Endothelial cell of umbilical vein (primary cell): Measurements from ENCODE around the gene CTNNA2. TPM values are rescaled to one million over a fixed set of nuclear protein-coding genes. Genes with fewer than 3 reads are reported as not detected.

Source experiments
- BruUV-seq: library from RNA; stranded (reverse); fragments of 400-500 nt; replicated peaks from 2 replicates; lab custom pipeline; 2021; lab: Mats Ljungman, UMichigan
- CTCF ChIA-PET: fragments of 300-600, 350-600 bp; sonication (Branson Sonifier 250); formaldehyde crosslinking; loops from one replicate; lab custom pipeline; 2021; ENCODE audit warnings: antibody characterized with exemption, inconsistent platforms; lab: Charles Lee
- POLR2A ChIA-PET: fragments of 300-600, 350-600 bp; sonication (Branson Sonifier 250); formaldehyde crosslinking; loops from one replicate; lab custom pipeline; 2021; ENCODE audit warnings: antibody characterized with exemption, inconsistent platforms; lab: Charles Lee
- DNase-seq: peaks from one replicate; pipeline ENCODE4 v3.0.0-alpha.2; 2011; ENCODE audit warnings: low read depth, low spot score
- FAIRE-seq: peaks from 2 replicates; lab custom pipeline; 2011; peaks lifted over from hg19 to GRCh38; lab: Jason Lieb, UNC
- H2AFZ ChIP-seq: 2 replicates; pipeline ENCODE4 v1.6.0; 2012; ENCODE audit warnings: low read depth, low read length, control low read depth, inconsistent platforms
- H3K27ac ChIP-seq: 2 replicates; pipeline ENCODE4 v1.5.1; 2011; ENCODE audit warnings: low read depth, mild to moderate bottlenecking, control low read depth, low read length, moderate library complexity; ENCODE audit not compliant: insufficient read depth
- H3K27me3 ChIP-seq, 2 experiments: 2 replicates each; pipeline versions ENCODE4 v1.6.0 to v1.6.1; 2011; ENCODE audit warnings: low read length in 2 of 2, mixed read lengths in 1 of 2; ENCODE audit not compliant: control insufficient read depth in 2 of 2, insufficient read depth in 2 of 2
- H3K36me3 ChIP-seq, 2 experiments: 2 replicates in 1 of 2; 3 replicates in 1 of 2; pipeline ENCODE4 v1.5.1; 2011; ENCODE audit warnings: low read length in 2 of 2, mild to moderate bottlenecking in 1 of 2, moderate library complexity in 1 of 2; ENCODE audit not compliant: control insufficient read depth in 2 of 2, insufficient read depth in 2 of 2; ENCODE audit errors: extremely low read depth in 1 of 2
- H3K4me1 ChIP-seq: 3 replicates; pipeline ENCODE4 v1.5.1; 2011; ENCODE audit warnings: mild to moderate bottlenecking, low read length; ENCODE audit not compliant: control insufficient read depth, insufficient read depth; ENCODE audit errors: extremely low read depth
- H3K4me2 ChIP-seq: 2 replicates; pipeline ENCODE4 v1.6.1; 2011; ENCODE audit warnings: low read length, control low read depth, mixed read lengths; ENCODE audit not compliant: insufficient read depth
- H3K4me3 ChIP-seq, 3 experiments: fragments of 200-600 bp in 1 of 3; sonication (generic), shearing (Covaris generic) in 1 of 3; replicated peaks in 1 of 3; 2 replicates each; pipeline ENCODE4 v1.5.1; 2011 to 2016; ENCODE audit warnings: control low read depth in 3 of 3, low read length in 3 of 3, mild to moderate bottlenecking in 2 of 3, inconsistent platforms in 1 of 3, low read depth in 1 of 3, moderate library complexity in 1 of 3; ENCODE audit not compliant: insufficient read depth in 1 of 3
- H3K79me2 ChIP-seq: 2 replicates; pipeline ENCODE4 v1.6.0; 2012; ENCODE audit warnings: low read length, inconsistent platforms; ENCODE audit not compliant: control insufficient read depth, insufficient read depth
- H3K9ac ChIP-seq: replicated peaks from 2 replicates; pipeline ENCODE3; 2011; ENCODE audit warnings: low read length, control low read depth; ENCODE audit not compliant: insufficient read depth; ENCODE audit errors: extremely low read depth
- H3K9me1 ChIP-seq: replicated peaks from 3 replicates; pipeline ENCODE4 v1.6.0; 2011; ENCODE audit warnings: mild to moderate bottlenecking, low read length; ENCODE audit not compliant: control insufficient read depth, insufficient read depth; ENCODE audit errors: extremely low read depth
- H3K9me3 ChIP-seq: replicated peaks from 2 replicates; pipeline ENCODE4 v1.5.1; 2012; ENCODE audit warnings: low read length, inconsistent platforms; ENCODE audit not compliant: control insufficient read depth, insufficient read depth
- H4K20me1 ChIP-seq: replicated peaks from 2 replicates; pipeline ENCODE3; 2011; ENCODE audit warnings: mild to moderate bottlenecking, low read length; ENCODE audit not compliant: control insufficient read depth, insufficient read depth; ENCODE audit errors: extremely low read depth
- EZH2 ChIP-seq: IDR thresholded peaks from 2 replicates; pipeline ENCODE4 v1.6.1; 2012; ENCODE audit warnings: borderline replicate concordance, low read depth, mild to moderate bottlenecking, moderate library complexity, low read length, inconsistent platforms; ENCODE audit not compliant: severe bottlenecking
- FOS ChIP-seq: IDR thresholded peaks from 2 replicates; pipeline ENCODE4 v1.6.1; 2011; ENCODE audit warnings: mild to moderate bottlenecking, low read length, moderate library complexity, borderline replicate concordance; ENCODE audit not compliant: insufficient read depth
- GATA2 ChIP-seq: IDR thresholded peaks from 2 replicates; pipeline ENCODE4 v1.7.0; 2011; ENCODE audit warnings: low read depth, mild to moderate bottlenecking, moderate library complexity, mixed read lengths, low read length; ENCODE audit not compliant: insufficient read length, insufficient read depth
- JUN ChIP-seq: IDR thresholded peaks from 2 replicates; pipeline ENCODE4 v1.6.1; 2011; ENCODE audit warnings: borderline replicate concordance, low read depth; ENCODE audit not compliant: insufficient read length, insufficient read depth
- MAX ChIP-seq: IDR thresholded peaks from 2 replicates; pipeline ENCODE4 v1.6.1; 2011; ENCODE audit not compliant: insufficient read depth, insufficient read length
- MYC ChIP-seq: IDR thresholded peaks from one replicate; pipeline ENCODE4 v1.6.1; 2011; ENCODE audit warnings: mild to moderate bottlenecking, low read depth, low read length
- POLR2A ChIP-seq: IDR thresholded peaks from 2 replicates; pipeline ENCODE4 v1.6.1; 2012; ENCODE audit warnings: low read depth, mild to moderate bottlenecking, control low read depth, low read length
- POLR2AphosphoS5 ChIP-seq: IDR thresholded peaks from 2 replicates; pipeline ENCODE4 v1.6.1; 2012; ENCODE audit warnings: low read depth, mild to moderate bottlenecking, control low read depth, low read length, moderate library complexity; ENCODE audit not compliant: insufficient read depth
- dilution Hi-C: fragments of 300-500 bp; cut with MboI; formaldehyde crosslinking; loops from one replicate; pipeline ENCODE4 v1.15.0; 2019; ENCODE audit warnings: low sequenced_read_pairs; ENCODE audit not compliant: extremely low pct_ligation_motif_present
- intact Hi-C: fragments of 100-400 bp; cut with micrococcal nuclease; formaldehyde crosslinking; loops from one replicate; pipeline ENCODE4 v1.10.0; 2022
- polyA plus RNA-seq, 4 experiments: library from polyadenylated mRNA; depleted of rRNA in 3 of 4; stranded (reverse) in 3 of 4; unstranded in 1 of 4; fragments of >200 nt; gene quantifications; 2 replicates each; pipeline versions ENCODE4 v1.2.1 to v1.2.3, GENCODE V29; 2011 to 2012; ENCODE audit warnings: missing spikeins in 1 of 4
- total RNA-seq: library from RNA; stranded (reverse); gene quantifications from 2 replicates; pipeline ENCODE4 v1.2.3, GENCODE V29; 2021
- TF ChIP-seq, protein P1 (sequence below), 2 donors: IDR thresholded peaks; 1 replicate in 1 of 2; 2 replicates in 1 of 2; pipeline ENCODE4 v1.5.1; 2011; ENCODE audit warnings: low read length in 2 of 2, mild to moderate bottlenecking in 2 of 2, moderate library complexity in 2 of 2, control low read depth in 1 of 2, inconsistent platforms in 1 of 2, low read depth in 1 of 2; ENCODE audit not compliant: insufficient read depth in 1 of 2; ENCODE audit errors: extremely low read depth in 1 of 2

Gene CTNNA2
- total and polyA plus RNA-seq, 2 donors (not counting 3 experiments of a cell fraction or from before 2014, with no cell fraction given), result not detected

DNA sequence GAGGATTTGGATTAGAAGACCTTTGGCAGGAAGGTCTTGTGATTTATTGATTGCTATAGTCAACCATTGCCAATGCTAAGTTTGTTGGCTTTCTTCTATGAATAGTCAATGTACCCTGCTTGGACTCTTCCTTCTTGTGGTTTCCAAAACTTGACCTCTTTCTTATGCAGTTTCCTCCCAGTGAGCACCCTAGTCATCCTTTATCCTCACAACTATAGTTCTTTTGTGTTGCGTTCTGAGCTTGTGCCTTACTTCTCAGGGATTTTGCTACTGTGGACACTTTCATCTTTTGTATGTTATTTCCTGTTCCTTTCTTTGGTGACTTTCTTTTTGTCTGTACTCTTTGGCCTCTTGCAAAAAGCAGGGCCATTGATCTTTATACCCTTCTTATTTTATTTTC is 623.5 kb downstream of the CTNNA2 start:
- BruUV-seq, result no TSS peak
- TF ChIP-seq JUN (no peak), POLR2A (no peak), POLR2AphosphoS5 (no peak), FOS (no peak), MYC (no peak), MAX (no peak)
- TF ChIP-seq, protein P1, sequence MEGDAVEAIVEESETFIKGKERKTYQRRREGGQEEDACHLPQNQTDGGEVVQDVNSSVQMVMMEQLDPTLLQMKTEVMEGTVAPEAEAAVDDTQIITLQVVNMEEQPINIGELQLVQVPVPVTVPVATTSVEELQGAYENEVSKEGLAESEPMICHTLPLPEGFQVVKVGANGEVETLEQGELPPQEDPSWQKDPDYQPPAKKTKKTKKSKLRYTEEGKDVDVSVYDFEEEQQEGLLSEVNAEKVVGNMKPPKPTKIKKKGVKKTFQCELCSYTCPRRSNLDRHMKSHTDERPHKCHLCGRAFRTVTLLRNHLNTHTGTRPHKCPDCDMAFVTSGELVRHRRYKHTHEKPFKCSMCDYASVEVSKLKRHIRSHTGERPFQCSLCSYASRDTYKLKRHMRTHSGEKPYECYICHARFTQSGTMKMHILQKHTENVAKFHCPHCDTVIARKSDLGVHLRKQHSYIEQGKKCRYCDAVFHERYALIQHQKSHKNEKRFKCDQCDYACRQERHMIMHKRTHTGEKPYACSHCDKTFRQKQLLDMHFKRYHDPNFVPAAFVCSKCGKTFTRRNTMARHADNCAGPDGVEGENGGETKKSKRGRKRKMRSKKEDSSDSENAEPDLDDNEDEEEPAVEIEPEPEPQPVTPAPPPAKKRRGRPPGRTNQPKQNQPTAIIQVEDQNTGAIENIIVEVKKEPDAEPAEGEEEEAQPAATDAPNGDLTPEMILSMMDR (IDR thresholded peaks at IDR 0.05; ENCODE audit: extremely low read depth in 1 of 2, insufficient read depth in 1 of 2, low read depth in 1 of 2, low read length in 2 of 2), result no peak
- Histone ChIP-seq H3K4me3 (no peak overlapping the region), H3K9me3 (no peaks in the 10 kb centered on the region), H2AFZ (no peak overlapping the region), H3K4me1 (no peaks in the 10 kb centered on the region), H3K36me3 (no peaks in the 10 kb centered on the region), H3K79me2 (no peaks in the 10 kb centered on the region), H3K9me1 (no peaks in the 10 kb centered on the region), H3K27me3 (no peaks in the 10 kb centered on the region), H3K9ac (no peak overlapping the region), H3K27ac (no peak overlapping the region), H4K20me1 (no peaks in the 10 kb centered on the region), H3K4me2 (no peak overlapping the region)
- DNase-seq (no peak), FAIRE-seq (no peak)
- ChIA-PET POLR2A (no interaction called here), CTCF (no interaction called here)
- intact Hi-C loops, result no loop called here
- dilution Hi-C loops, result no loop called here

GRCh38 chr2:80139001-80139400 is 626.1 kb downstream of the CTNNA2 start:
- H3K36me3 ChIP-seq, result no peaks in the 10 kb centered on the region
- dilution Hi-C loops, result no loop called here
- ChIA-PET POLR2A (no interaction called here), CTCF (no interaction called here)
- no peak overlapping the region for H3K4me3 ChIP-seq
- no peaks in the 10 kb centered on the region for H3K9me1 ChIP-seq
- no peaks in the 10 kb centered on the region for H4K20me1 ChIP-seq
- H3K9me3 ChIP-seq, result no peaks in the 10 kb centered on the region
- H3K27ac ChIP-seq, result no peak overlapping the region
- H3K27me3 ChIP-seq, result no peaks in the 10 kb centered on the region
- H2AFZ ChIP-seq, result no peak overlapping the region
- TF ChIP-seq MAX, result no peak
- TF ChIP-seq EZH2, result no peak
- no peak for TF ChIP-seq POLR2AphosphoS5
- no peak for TF ChIP-seq GATA2
- TF ChIP-seq FOS, result no peak
- TF ChIP-seq, protein P1 (IDR thresholded peaks at IDR 0.05; ENCODE audit: extremely low read depth in 1 of 2, insufficient read depth in 1 of 2, low read depth in 1 of 2, low read length in 2 of 2), result no peak
- no peak for TF ChIP-seq JUN
- no peak overlapping the region for H3K9ac ChIP-seq
- no TSS peak for BruUV-seq
- no peaks in the 10 kb centered on the region for H3K79me2 ChIP-seq
- no peak overlapping the region for H3K4me2 ChIP-seq
- DNase-seq, result no peak
- FAIRE-seq, result no peak
- intact Hi-C loops, result no loop called here
- H3K4me1 ChIP-seq, result no peaks in the 10 kb centered on the region
